K562 (cell line): ENCODE results near the gene FBXL13. TPM values are rescaled to one million over a fixed set of nuclear protein-coding genes. Genes with fewer than 3 reads are reported as not detected.
"Not testable (repeated sequence)": the region's sequence is repeated elsewhere in the genome, so short reads cannot be mapped to it uniquely, and the experiment has no call there.

Experiments
- ATAC-seq: fragments of 200-7000 bp; cut with Tn5 transposase; 3 replicates; pipeline ENCODE4 v1.9.1; 2020; ENCODE audit warnings: moderate library complexity
- BruUV-seq: library from RNA; stranded (reverse); fragments of 400-500 nt; replicated peaks from 2 replicates; lab custom pipeline; 2021; lab: Mats Ljungman, UMichigan
- CTCF ChIA-PET: fragments of 300-600 bp; formaldehyde crosslinking; extraction: SDS; loops from one replicate; lab custom pipeline; 2021; ENCODE audit warnings: low intra/inter-chr PET ratio; lab: Yijun Ruan, JAX
- POLR2A ChIA-PET: fragments of 300-600, 350-650 bp; sonication (Branson Sonifier 250); formaldehyde crosslinking; extraction: SDS; loops from one replicate; lab custom pipeline; 2021; ENCODE audit warnings: antibody characterized with exemption, inconsistent platforms; lab: Yijun Ruan, JAX
- DNase-seq, 4 experiments: peaks; one replicate each; pipeline versions ENCODE4 v3.0.0 to v3.0.0-alpha.2; 2011 to 2018; ENCODE audit warnings: low spot score in 3 of 4, mixed read lengths in 3 of 4; ENCODE audit errors: extremely low read depth in 1 of 4
- FAIRE-seq: peaks from 2 replicates; lab custom pipeline; 2011; peaks lifted over from hg19 to GRCh38; lab: Jason Lieb, UNC
- H2AFZ ChIP-seq: 2 replicates; pipeline ENCODE4 v1.6.0; 2011; ENCODE audit warnings: low read depth, low read length, control low read depth, inconsistent platforms
- H3K27ac ChIP-seq: fragments of 200-600 bp; 3 replicates; pipeline ENCODE4 v1.8.0; 2011; ENCODE audit warnings: low read depth, mild to moderate bottlenecking, control low read depth, inconsistent platforms, low read length, moderate library complexity, mixed read lengths; ENCODE audit errors: extremely low read depth
- H3K27me3 ChIP-seq, 2 experiments: fragments of 300-600 bp in 1 of 2; 2 replicates in 1 of 2; 3 replicates in 1 of 2; pipeline versions ENCODE4 v1.6.0 to v1.8.0; 2011; ENCODE audit warnings: inconsistent platforms in 2 of 2, low read length in 2 of 2, mild to moderate bottlenecking in 1 of 2, mixed read lengths in 1 of 2, moderate library complexity in 1 of 2; ENCODE audit not compliant: control insufficient read depth in 2 of 2, insufficient read depth in 2 of 2
- H3K36me3 ChIP-seq: fragments of 300-600 bp; 3 replicates; pipeline ENCODE4 v1.8.0; 2011; ENCODE audit warnings: mild to moderate bottlenecking, low read length, inconsistent platforms; ENCODE audit not compliant: control insufficient read depth, insufficient read depth
- H3K4me1 ChIP-seq, 2 experiments: fragments of 200-600 bp in 1 of 2; replicated peaks in 1 of 2; 2 replicates in 1 of 2; 3 replicates in 1 of 2; pipeline versions ENCODE4 v1.5.1 to v1.8.0; 2011; ENCODE audit warnings: inconsistent platforms in 2 of 2, low read length in 2 of 2, mild to moderate bottlenecking in 1 of 2, mixed read lengths in 1 of 2, moderate library complexity in 1 of 2; ENCODE audit not compliant: control insufficient read depth in 2 of 2, insufficient read depth in 2 of 2
- H3K4me2 ChIP-seq: 2 replicates; pipeline ENCODE4 v1.6.1; 2011; ENCODE audit warnings: low read length, control low read depth, inconsistent platforms, mixed read lengths; ENCODE audit not compliant: insufficient read depth
- H3K4me3 ChIP-seq: fragments of 200-600 bp; sonication (generic), shearing (Covaris generic); 2 replicates; pipeline ENCODE4 v1.5.1; 2016; ENCODE audit warnings: control low read depth, inconsistent platforms
- H3K79me2 ChIP-seq: fragments of 200-600 bp; 3 replicates; pipeline ENCODE4 v1.8.0; 2011; ENCODE audit warnings: low read length, inconsistent platforms; ENCODE audit not compliant: control insufficient read depth, insufficient read depth
- H3K9ac ChIP-seq, 2 experiments: 2 replicates each; pipeline versions ENCODE4 v1.6.0 to v1.6.1; 2011; ENCODE audit warnings: low read depth in 2 of 2, low read length in 2 of 2, control low read depth in 1 of 2, inconsistent platforms in 1 of 2, mild to moderate bottlenecking in 1 of 2, mixed read lengths in 1 of 2; ENCODE audit not compliant: insufficient read depth in 1 of 2
- H3K9me1 ChIP-seq: one replicate; pipeline ENCODE4 v1.6.0; 2011; ENCODE audit warnings: inconsistent platforms, mild to moderate bottlenecking, low read length, moderate library complexity; ENCODE audit not compliant: control insufficient read depth, insufficient read depth
- H3K9me3 ChIP-seq: replicated peaks from 2 replicates; pipeline ENCODE4 v1.5.1; 2011; ENCODE audit warnings: low read depth, low read length, inconsistent platforms; ENCODE audit not compliant: control insufficient read depth, insufficient read depth
- H4K20me1 ChIP-seq: replicated peaks from 2 replicates; pipeline ENCODE4 v1.6.1; 2011; ENCODE audit warnings: low read length, inconsistent platforms, mixed read lengths; ENCODE audit not compliant: control insufficient read depth, insufficient read depth
- WGBS: fragments of 100-300 bp; shearing (Covaris generic); methylation state at CpG from one replicate; pipeline ENCODE4 v1.1.6; 2016; ENCODE audit warnings: low coverage, mixed read lengths; ENCODE audit not compliant: insufficient coverage; ENCODE audit errors: missing lambda C conversion rate; 5-methylcytosine and 5-hydroxymethylcytosine counted together
- in situ Hi-C: fragments of 300-500 bp; cut with MboI; formaldehyde crosslinking; loops from 4 replicates; pipeline ENCODE4 v1.15.0; 2018; ENCODE audit warnings: inconsistent platforms, mixed read lengths
- intact Hi-C: fragments of 100-400 bp; cut with micrococcal nuclease; formaldehyde crosslinking; loops from 2 replicates; pipeline ENCODE4 v1.14.2; 2022
- polyA plus RNA-seq, 8 experiments: library from polyadenylated mRNA; depleted of rRNA in 4 of 8; stranded (reverse) in 5 of 8; unstranded in 3 of 8; fragments of >200 nt; fragmentation: Nextera tagmentation in 2 of 8; fragmentation: Illumina TruSeq in 1 of 8; extraction: Ambion mirVana in 2 of 8; extraction: Trizol in 1 of 8; gene quantifications; 2 replicates each; pipeline versions ENCODE4 v1.2.1 to v1.2.3, GENCODE V29; 2011 to 2014; ENCODE audit warnings: inconsistent platforms in 1 of 8, missing spikeins in 1 of 8
- total RNA-seq, 7 experiments: library from RNA; depleted of rRNA in 6 of 7; stranded (reverse); fragments of >200 nt in 6 of 7; fragmentation: Illumina TruSeq in 2 of 7; extraction: Trizol in 2 of 7; gene quantifications; 2 replicates each; pipeline versions ENCODE4 v1.2.1 to v1.2.3, GENCODE V29; 2011 to 2021; ENCODE audit warnings: low replicate concordance in 1 of 7

Gene FBXL13
- total and polyA plus RNA-seq, 9 of the 15 experiments (the other 6 are each of a cell fraction or from before 2014, with no cell fraction given), result 16.3 to 55.0 (median 25.4) TPM

DNA sequence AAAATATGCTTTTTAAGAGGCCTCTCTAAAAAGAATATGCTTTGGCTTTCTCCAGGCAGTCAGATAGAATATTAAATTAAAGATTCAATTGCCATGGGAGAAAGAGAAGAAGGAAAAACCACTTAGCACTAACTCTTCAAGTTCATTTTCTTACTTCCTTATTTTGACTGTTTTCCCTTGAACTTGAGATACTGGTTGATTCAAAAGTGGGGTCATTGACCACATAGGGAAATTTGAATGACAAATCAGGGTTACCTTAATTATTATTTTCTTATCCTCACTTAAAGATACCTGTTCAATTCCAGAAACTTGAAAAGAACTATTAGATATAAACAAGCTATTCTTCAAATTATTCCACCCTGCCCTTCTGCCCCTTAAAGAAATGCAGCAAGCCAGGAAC is 298.4 kb downstream of the FBXL13 start:
- H3K36me3 ChIP-seq, H3K4me1 ChIP-seq, POLR2A ChIA-PET, BruUV-seq, FAIRE-seq, H3K27me3 ChIP-seq, H3K9me1 ChIP-seq, intact Hi-C loops, H3K4me2 ChIP-seq, H3K9me3 ChIP-seq, H3K27ac ChIP-seq, H3K9ac ChIP-seq, DNase-seq, H4K20me1 ChIP-seq, ATAC-seq, H3K4me3 ChIP-seq, H2AFZ ChIP-seq, H3K79me2 ChIP-seq, in situ Hi-C loops: not testable (repeated sequence)
- CTCF ChIA-PET, result interaction anchor here (0.6 kb wide), 1 partner anchor 286 kb away, joined by 3 read pairs; no protein-coding TSS in a partner anchor

DNA sequence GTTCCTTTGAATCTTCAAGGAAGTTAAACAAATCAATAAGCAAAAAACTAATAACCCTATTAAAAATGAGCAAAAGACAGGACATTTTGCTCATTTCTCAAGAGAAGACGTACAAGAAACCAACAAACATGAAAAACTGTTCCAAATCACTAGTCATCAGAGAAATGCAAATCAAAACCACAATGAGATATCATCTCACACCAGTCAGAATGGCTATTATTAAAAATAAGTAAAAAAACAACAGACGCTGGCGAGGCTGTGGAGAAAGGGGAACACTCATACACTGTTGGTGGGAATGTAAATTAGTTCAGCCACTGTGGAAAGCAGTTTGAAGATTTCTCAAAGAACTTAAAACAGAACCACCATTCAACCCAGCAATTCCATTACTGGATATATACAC is 304.1 kb downstream of the FBXL13 start:
- H3K36me3 ChIP-seq, H3K9ac ChIP-seq, H3K27ac ChIP-seq, ATAC-seq, H3K4me1 ChIP-seq, H3K4me2 ChIP-seq, H3K27me3 ChIP-seq, BruUV-seq, in situ Hi-C loops, H3K9me1 ChIP-seq, FAIRE-seq, H4K20me1 ChIP-seq, H2AFZ ChIP-seq, CTCF ChIA-PET, intact Hi-C loops, DNase-seq, POLR2A ChIA-PET, H3K79me2 ChIP-seq, H3K9me3 ChIP-seq, H3K4me3 ChIP-seq: not testable (repeated sequence)
- 100% methylated on average over 3 of the region's 3 CpGs for WGBS

DNA sequence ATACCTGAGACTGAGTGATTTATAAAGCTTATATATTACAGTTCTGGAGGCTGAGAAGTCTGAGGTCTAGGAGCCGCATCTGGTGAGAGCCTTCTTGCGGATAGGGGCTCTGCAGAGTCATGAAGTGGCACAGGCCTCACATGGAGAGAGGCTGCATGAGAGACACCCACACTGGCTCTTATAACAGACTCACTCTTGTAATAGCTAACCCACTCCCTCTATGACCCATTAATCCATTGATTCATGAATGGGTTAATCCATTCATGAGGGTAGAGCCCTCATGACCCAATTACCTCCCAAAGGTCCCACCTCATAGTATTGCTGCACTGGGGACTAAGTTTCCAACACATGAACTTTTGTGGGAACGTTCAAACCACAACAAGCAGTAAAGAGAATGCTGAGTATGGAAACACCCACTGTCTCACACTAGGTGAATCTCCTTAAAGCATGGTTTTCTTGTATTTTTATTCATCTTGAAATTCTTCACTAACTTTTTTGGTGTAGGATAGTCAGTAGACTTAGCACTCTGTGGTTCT is 304.9 kb downstream of the FBXL13 start:
- CTCF ChIA-PET, H3K9me3 ChIP-seq, H3K36me3 ChIP-seq, FAIRE-seq, H3K9me1 ChIP-seq, POLR2A ChIA-PET, H4K20me1 ChIP-seq, intact Hi-C loops, H3K27me3 ChIP-seq, ATAC-seq, H3K4me2 ChIP-seq, H2AFZ ChIP-seq, in situ Hi-C loops, H3K4me1 ChIP-seq, H3K79me2 ChIP-seq, H3K27ac ChIP-seq, DNase-seq, H3K4me3 ChIP-seq, H3K9ac ChIP-seq, BruUV-seq: not testable (repeated sequence)
- 40% methylated on average over 1 of the region's 3 CpGs for WGBS
